Measurements from ENCODE around the gene UGT1A5. TPM values are rescaled to one million over a fixed set of nuclear protein-coding genes. Genes with fewer than 3 reads are reported as not detected.

The UGT1A5 gene
- total RNA-seq, 1 experiment from 2014 or later: not detected

DNA sequence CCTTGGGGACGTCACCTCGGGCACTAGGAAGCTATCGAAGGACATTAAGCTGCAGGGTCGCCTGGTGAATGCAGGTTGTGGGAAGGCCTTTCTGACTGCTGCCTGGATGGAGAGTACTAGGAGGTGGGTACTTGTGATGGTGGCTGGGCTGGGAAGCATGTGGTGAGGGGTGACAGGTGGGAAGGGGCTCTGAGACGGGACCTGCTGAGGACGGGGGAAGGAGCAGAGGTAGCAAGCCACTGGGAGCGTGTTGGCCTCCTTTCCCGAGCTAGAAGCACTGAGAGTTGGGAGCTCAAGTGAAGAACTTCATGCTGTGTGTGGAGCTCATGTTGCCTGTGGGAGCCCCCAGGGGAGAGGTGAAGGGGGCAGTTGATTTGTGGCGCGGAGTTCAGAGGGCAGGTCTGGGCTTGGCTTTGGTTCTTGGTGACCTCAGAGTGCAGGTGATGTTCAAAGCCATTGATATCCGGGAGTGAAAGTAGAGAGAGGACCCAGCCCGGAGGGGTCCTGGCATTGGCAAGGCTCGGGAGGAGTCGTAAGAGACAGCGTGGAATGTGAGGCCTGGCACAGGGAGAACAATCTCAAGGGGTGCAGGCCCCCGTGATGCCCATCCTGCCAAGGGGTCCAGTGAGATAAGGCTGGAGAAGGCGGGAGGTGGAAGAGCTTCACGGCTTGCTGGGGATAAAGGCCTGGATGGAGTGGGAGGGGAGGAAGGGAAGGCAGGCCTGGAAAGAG, 78.6 kb downstream of the UGT1A5 start:
- no peak for DNase-seq (ENCODE audit: low spot score)
- no peaks in the 10 kb centered on the region for H3K36me3 ChIP-seq (ENCODE audit: insufficient read depth, low read length, poor library complexity, severe bottlenecking)
- H3K9me3 ChIP-seq (ENCODE audit: low read depth, low read length, poor library complexity, severe bottlenecking): no peaks in the 10 kb centered on the region
- intact Hi-C loops (cut with micrococcal nuclease; ENCODE audit: unreplicated experiment): no loop called here
- ChIA-PET CTCF (no interaction called here), POLR2A (ENCODE audit: low non-redundant PET) (no interaction called here)
- no peaks in the 10 kb centered on the region for H3K27me3 ChIP-seq (replicated peaks; ENCODE audit: insufficient read depth, low read depth, low read length, poor library complexity)
- no TSS peak for BruUV-seq (replicated peaks)
- H3K27ac ChIP-seq (ENCODE audit: low read depth, low read length, poor library complexity, severe bottlenecking): no peak overlapping the region
- no peak overlapping the region for H3K4me3 ChIP-seq (ENCODE audit: low read depth, low read length, poor library complexity, severe bottlenecking)
- TF ChIP-seq CTCF (conservative IDR thresholded peaks at IDR 0.05; ENCODE audit: low read depth, low read length) (no peak), EZH2 (IDR thresholded peaks at IDR 0.05; ENCODE audit: borderline replicate concordance, low read depth, low read length, poor library complexity, severe bottlenecking) (no peak)
- H3K4me1 ChIP-seq (ENCODE audit: insufficient read depth, low read length, poor library complexity, severe bottlenecking): no peaks in the 10 kb centered on the region

GRCh38 chr2:233791883-233792329, 79.2 kb downstream of the UGT1A5 start:
- Histone ChIP-seq H3K27me3 (replicated peaks; ENCODE audit: insufficient read depth, low read depth, low read length, poor library complexity) (no peaks in the 10 kb centered on the region), H3K4me1 (ENCODE audit: insufficient read depth, low read length, poor library complexity, severe bottlenecking) (no peaks in the 10 kb centered on the region), H3K9me3 (ENCODE audit: low read depth, low read length, poor library complexity, severe bottlenecking) (no peaks in the 10 kb centered on the region), H3K4me3 (ENCODE audit: low read depth, low read length, poor library complexity, severe bottlenecking) (no peak overlapping the region), H3K36me3 (ENCODE audit: insufficient read depth, low read length, poor library complexity, severe bottlenecking) (no peaks in the 10 kb centered on the region), H3K27ac (ENCODE audit: low read depth, low read length, poor library complexity, severe bottlenecking) (no peak overlapping the region)
- no TSS peak for BruUV-seq (replicated peaks)
- POLR2A ChIA-PET (ENCODE audit: low non-redundant PET): no interaction called here
- DNase-seq (ENCODE audit: low spot score): no peak
- intact Hi-C loops (cut with micrococcal nuclease; ENCODE audit: unreplicated experiment): no loop called here
- TF ChIP-seq EZH2 (IDR thresholded peaks at IDR 0.05; ENCODE audit: borderline replicate concordance, low read depth, low read length, poor library complexity, severe bottlenecking) (no peak), CTCF (conservative IDR thresholded peaks at IDR 0.05; ENCODE audit: low read depth, low read length) (no peak)
- CTCF ChIA-PET: no interaction called here

- TF ChIP-seq CTCF (conservative IDR thresholded peaks at IDR 0.05; ENCODE audit: low read depth, low read length): no peak
- no peak for TF ChIP-seq EZH2 (IDR thresholded peaks at IDR 0.05; ENCODE audit: borderline replicate concordance, low read depth, low read length, poor library complexity, severe bottlenecking)
- BruUV-seq (replicated peaks): no TSS peak
- intact Hi-C loops (cut with micrococcal nuclease; ENCODE audit: unreplicated experiment): no loop called here
- no peaks in the 10 kb centered on the region for H3K27me3 ChIP-seq (replicated peaks; ENCODE audit: insufficient read depth, low read depth, low read length, poor library complexity)
- H3K9me3 ChIP-seq (ENCODE audit: low read depth, low read length, poor library complexity, severe bottlenecking): no peaks in the 10 kb centered on the region
- ChIA-PET POLR2A (ENCODE audit: low non-redundant PET) (no interaction called here), CTCF (no interaction called here)
- H3K27ac ChIP-seq (ENCODE audit: low read depth, low read length, poor library complexity, severe bottlenecking): no peak overlapping the region
- H3K36me3 ChIP-seq (ENCODE audit: insufficient read depth, low read length, poor library complexity, severe bottlenecking): no peaks in the 10 kb centered on the region
- H3K4me1 ChIP-seq (ENCODE audit: insufficient read depth, low read length, poor library complexity, severe bottlenecking): no peaks in the 10 kb centered on the region
- DNase-seq (ENCODE audit: low spot score): no peak
- H3K4me3 ChIP-seq (ENCODE audit: low read depth, low read length, poor library complexity, severe bottlenecking): no peak overlapping the region
These were observed 80.0 kb downstream of the UGT1A5 start for GRCh38 chr2:233792720-233793119.

Data from A673 (cell line).